Panc1 (cell line): ENCODE results near the gene CAP1. TPM values are rescaled to one million over a fixed set of nuclear protein-coding genes. Genes with fewer than 3 reads are reported as not detected.

Experiments used
- ATAC-seq: fragments of 200-7000 bp; cut with Tn5 transposase; 2 replicates; pipeline ENCODE4 v1.9.1; 2020; ENCODE audit warnings: mild to moderate bottlenecking, moderate library complexity
- BruUV-seq: library from RNA; stranded (reverse); fragments of 400-500 nt; replicated peaks from 2 replicates; lab custom pipeline; 2021; lab: Mats Ljungman, UMichigan
- CTCF ChIA-PET: fragments of 300-600 bp; sonication (Branson Sonifier 250); formaldehyde crosslinking; loops from one replicate; lab custom pipeline; 2022; ENCODE audit warnings: antibody characterized with exemption; lab: Charles Lee
- POLR2A ChIA-PET: fragments of 300-600 bp; sonication (Branson Sonifier 250); formaldehyde crosslinking; loops from one replicate; lab custom pipeline; 2022; ENCODE audit warnings: antibody characterized with exemption; lab: Charles Lee
- DNase-seq: peaks from one replicate; pipeline ENCODE4 v3.0.0-alpha.2; 2010; ENCODE audit warnings: low read depth, low spot score
- H3K27ac ChIP-seq: 2 replicates; pipeline ENCODE4 v1.5.1; 2011; ENCODE audit warnings: mild to moderate bottlenecking, low read length, inconsistent platforms
- H3K27me3 ChIP-seq: fragments of 200-500 bp; sonication (Bioruptor generic); 2 replicates; pipeline ENCODE4 v1.6.0; 2014; ENCODE audit warnings: low read length, inconsistent platforms; ENCODE audit not compliant: control insufficient read depth, insufficient read depth
- H3K36me3 ChIP-seq: fragments of 200-500 bp; sonication (Bioruptor generic); 2 replicates; pipeline ENCODE4 v1.5.1; 2014; ENCODE audit warnings: inconsistent platforms, mild to moderate bottlenecking, low read length, moderate library complexity; ENCODE audit not compliant: control insufficient read depth, insufficient read depth
- H3K4me1 ChIP-seq: 2 replicates; pipeline ENCODE4 v1.5.1; 2011; ENCODE audit warnings: inconsistent platforms, mild to moderate bottlenecking, low read length, moderate library complexity; ENCODE audit not compliant: control insufficient read depth, insufficient read depth
- H3K4me3 ChIP-seq, 2 experiments: 2 replicates each; pipeline ENCODE4 v1.5.1; 2011 to 2012; ENCODE audit warnings: low read depth in 2 of 2, low read length in 2 of 2, mild to moderate bottlenecking in 2 of 2, inconsistent platforms in 1 of 2, moderate library complexity in 1 of 2
- H3K9me3 ChIP-seq: fragments of 200-500 bp; sonication (Bioruptor generic); 2 replicates; pipeline ENCODE4 v1.5.1; 2014; ENCODE audit warnings: low read depth, mild to moderate bottlenecking, inconsistent platforms, low read length, moderate library complexity; ENCODE audit not compliant: control insufficient read depth, insufficient read depth
- POLR2AphosphoS5 ChIP-seq: IDR thresholded peaks from 2 replicates; pipeline ENCODE4 v1.6.1; 2012; ENCODE audit warnings: mild to moderate bottlenecking, low read depth, low read length, moderate library complexity
- SIN3A ChIP-seq: IDR thresholded peaks from 2 replicates; pipeline ENCODE4 v1.6.1; 2012; ENCODE audit warnings: low read depth, mild to moderate bottlenecking, low read length, moderate library complexity, borderline replicate concordance; ENCODE audit not compliant: insufficient read depth
- TCF7L2 ChIP-seq: IDR thresholded peaks from 2 replicates; pipeline ENCODE4 v1.6.1; 2011; ENCODE audit warnings: mild to moderate bottlenecking, low read depth, low read length, inconsistent platforms
- in situ Hi-C: cut with HindIII; loops from 2 replicates; pipeline ENCODE4 v1.10.0; 2016; ENCODE audit warnings: low sequenced_read_pairs, low pct_unique_long_range_greater_than_20kb
- intact Hi-C: fragments of 100-400 bp; cut with micrococcal nuclease; formaldehyde crosslinking; loops from one replicate; pipeline ENCODE4 v1.10.0; 2022; ENCODE audit not compliant: unreplicated experiment
- total RNA-seq: library from RNA; stranded (reverse); gene quantifications from one replicate; pipeline ENCODE4 v1.2.1, GENCODE V29; 2021; ENCODE audit not compliant: unreplicated experiment
- TF ChIP-seq, protein P1 (sequence below): fragments of 450-650 bp; IDR thresholded peaks from 2 replicates; pipeline ENCODE4 v1.5.1; 2017; ENCODE audit warnings: mild to moderate bottlenecking
- TF ChIP-seq, protein P2 (sequence below), 2 experiments: IDR thresholded peaks; 2 replicates each; pipeline ENCODE4 v1.6.1; 2011 to 2012; ENCODE audit warnings: low read depth in 2 of 2, control low read depth in 1 of 2, low read length in 1 of 2, mild to moderate bottlenecking in 1 of 2, moderate library complexity in 1 of 2; ENCODE audit not compliant: insufficient read depth in 1 of 2

The CAP1 gene
- total RNA-seq, 1 experiment from 2014 or later: 463 TPM

DNA sequence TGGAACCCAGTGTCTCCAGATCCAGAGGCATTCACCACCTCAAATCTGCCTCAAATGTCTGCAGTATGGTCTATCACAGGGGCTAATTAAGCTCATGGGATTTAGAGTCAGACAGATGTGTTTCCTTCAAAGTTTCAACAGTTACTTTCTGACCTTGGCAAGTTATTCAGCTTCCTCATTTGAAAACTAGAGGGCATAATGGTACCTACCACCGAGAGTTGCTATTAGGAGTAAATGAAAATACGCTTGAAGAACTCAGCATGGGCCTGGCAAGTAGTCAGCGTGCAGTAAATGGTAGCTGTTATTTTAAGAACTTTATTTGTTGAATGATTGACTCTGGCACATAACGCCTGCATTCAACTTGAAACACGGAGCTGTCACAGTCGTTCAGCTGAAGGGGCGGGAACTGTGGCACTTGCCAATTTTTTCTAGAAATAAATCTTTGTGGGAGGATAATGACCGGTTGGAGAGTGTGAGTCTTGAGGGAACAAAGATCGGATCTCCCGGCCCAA is 1.2 kb upstream of the CAP1 start:
- POLR2A ChIA-PET: interaction anchor here (0.6 kb wide), 2 partner anchors 47 to 125 kb away, joined by 3 to 9 read pairs; no protein-coding TSS in a partner anchor
- in situ Hi-C loops: no loop called here
- TSS peak; percentile 96 for BruUV-seq

DNA sequence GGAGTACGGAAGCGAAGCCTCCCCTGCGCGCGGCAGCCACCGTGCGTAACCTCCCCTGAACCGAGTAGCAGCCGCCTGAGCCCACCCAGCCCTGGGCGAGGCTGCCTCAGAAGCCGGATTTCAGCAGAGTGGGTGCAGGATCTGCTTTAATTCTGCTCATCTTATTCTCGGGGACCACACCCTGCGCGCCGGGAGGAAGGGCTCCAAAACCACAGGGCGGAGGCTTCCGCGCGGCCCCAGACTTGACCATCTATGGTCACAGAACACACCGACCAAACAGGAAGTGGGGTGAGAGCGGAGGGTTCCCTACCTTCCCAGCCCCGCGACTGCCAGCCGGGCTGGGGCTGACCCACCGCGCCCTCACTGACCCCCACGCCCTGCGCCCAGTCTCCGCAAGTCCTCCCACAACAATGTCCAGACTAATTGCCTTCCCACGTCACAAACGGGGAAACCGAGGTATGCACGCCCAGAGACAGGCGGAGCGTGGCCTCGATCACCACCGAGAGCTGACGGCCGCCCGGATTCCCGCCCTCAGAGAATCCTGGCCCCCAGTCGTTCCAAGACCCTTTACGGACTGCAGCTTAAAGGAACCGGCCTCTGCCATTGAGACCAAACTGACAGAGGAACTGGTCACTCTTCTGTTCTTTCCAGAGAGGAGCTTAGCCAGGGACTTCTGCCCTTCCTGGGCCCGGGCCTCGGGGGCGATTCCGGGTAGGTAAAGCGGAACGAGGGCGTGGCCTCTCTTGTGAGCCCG is 595 bp upstream of the CAP1 start:
- Histone ChIP-seq H3K9me3 (no peaks in the 10 kb centered on the region), H3K4me3 (peak overlapping the region; percentile 96 to 100), H3K4me1 (peaks cover 20% of the 10 kb centered on the region), H3K36me3 (peaks cover 9% of the 10 kb centered on the region; the same call in 1 of the 2 replicates), H3K27me3 (no peaks in the 10 kb centered on the region), H3K27ac (peak overlapping the region; percentile 98)
- TF ChIP-seq POLR2AphosphoS5 (peak; percentile 78), SIN3A (0 out of 2 replicates have a peak, but pooled peaks have one; percentile 57), TCF7L2 (no peak)
- TF ChIP-seq, protein P1, sequence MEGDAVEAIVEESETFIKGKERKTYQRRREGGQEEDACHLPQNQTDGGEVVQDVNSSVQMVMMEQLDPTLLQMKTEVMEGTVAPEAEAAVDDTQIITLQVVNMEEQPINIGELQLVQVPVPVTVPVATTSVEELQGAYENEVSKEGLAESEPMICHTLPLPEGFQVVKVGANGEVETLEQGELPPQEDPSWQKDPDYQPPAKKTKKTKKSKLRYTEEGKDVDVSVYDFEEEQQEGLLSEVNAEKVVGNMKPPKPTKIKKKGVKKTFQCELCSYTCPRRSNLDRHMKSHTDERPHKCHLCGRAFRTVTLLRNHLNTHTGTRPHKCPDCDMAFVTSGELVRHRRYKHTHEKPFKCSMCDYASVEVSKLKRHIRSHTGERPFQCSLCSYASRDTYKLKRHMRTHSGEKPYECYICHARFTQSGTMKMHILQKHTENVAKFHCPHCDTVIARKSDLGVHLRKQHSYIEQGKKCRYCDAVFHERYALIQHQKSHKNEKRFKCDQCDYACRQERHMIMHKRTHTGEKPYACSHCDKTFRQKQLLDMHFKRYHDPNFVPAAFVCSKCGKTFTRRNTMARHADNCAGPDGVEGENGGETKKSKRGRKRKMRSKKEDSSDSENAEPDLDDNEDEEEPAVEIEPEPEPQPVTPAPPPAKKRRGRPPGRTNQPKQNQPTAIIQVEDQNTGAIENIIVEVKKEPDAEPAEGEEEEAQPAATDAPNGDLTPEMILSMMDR: no peak
- TF ChIP-seq, protein P2, sequence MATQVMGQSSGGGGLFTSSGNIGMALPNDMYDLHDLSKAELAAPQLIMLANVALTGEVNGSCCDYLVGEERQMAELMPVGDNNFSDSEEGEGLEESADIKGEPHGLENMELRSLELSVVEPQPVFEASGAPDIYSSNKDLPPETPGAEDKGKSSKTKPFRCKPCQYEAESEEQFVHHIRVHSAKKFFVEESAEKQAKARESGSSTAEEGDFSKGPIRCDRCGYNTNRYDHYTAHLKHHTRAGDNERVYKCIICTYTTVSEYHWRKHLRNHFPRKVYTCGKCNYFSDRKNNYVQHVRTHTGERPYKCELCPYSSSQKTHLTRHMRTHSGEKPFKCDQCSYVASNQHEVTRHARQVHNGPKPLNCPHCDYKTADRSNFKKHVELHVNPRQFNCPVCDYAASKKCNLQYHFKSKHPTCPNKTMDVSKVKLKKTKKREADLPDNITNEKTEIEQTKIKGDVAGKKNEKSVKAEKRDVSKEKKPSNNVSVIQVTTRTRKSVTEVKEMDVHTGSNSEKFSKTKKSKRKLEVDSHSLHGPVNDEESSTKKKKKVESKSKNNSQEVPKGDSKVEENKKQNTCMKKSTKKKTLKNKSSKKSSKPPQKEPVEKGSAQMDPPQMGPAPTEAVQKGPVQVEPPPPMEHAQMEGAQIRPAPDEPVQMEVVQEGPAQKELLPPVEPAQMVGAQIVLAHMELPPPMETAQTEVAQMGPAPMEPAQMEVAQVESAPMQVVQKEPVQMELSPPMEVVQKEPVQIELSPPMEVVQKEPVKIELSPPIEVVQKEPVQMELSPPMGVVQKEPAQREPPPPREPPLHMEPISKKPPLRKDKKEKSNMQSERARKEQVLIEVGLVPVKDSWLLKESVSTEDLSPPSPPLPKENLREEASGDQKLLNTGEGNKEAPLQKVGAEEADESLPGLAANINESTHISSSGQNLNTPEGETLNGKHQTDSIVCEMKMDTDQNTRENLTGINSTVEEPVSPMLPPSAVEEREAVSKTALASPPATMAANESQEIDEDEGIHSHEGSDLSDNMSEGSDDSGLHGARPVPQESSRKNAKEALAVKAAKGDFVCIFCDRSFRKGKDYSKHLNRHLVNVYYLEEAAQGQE (IDR thresholded peaks at IDR 0.05; ENCODE audit: insufficient read depth in 1 of 2, low read depth in 2 of 2, low read length in 1 of 2): no peak
- peak; percentile 85 for ATAC-seq
- CTCF ChIA-PET: no interaction called here
- in situ Hi-C loops: no loop called here
- peak; percentile 73 for DNase-seq
- POLR2A ChIA-PET: interaction anchor here (0.6 to 0.7 kb wide), 6 partner anchors 36 to 302 kb away, joined by 3 to 9 read pairs (median 4); no protein-coding TSS in a partner anchor
- BruUV-seq: no TSS peak
- intact Hi-C loops: loop anchor here (10.0 kb wide), 1 partner anchor 65 kb away; no protein-coding TSS in a partner anchor

More for the DNA sequence above, 1.2 kb upstream of the CAP1 start:
- intact Hi-C loops: loop anchor here (10.0 kb wide), 1 partner anchor 64 kb away; no protein-coding TSS in a partner anchor
- Histone ChIP-seq H3K36me3 (peaks cover 9% of the 10 kb centered on the region; the same call in 1 of the 2 replicates), H3K27ac (peak overlapping the region; percentile 98), H3K4me1 (peaks cover 20% of the 10 kb centered on the region), H3K27me3 (no peaks in the 10 kb centered on the region), H3K9me3 (no peaks in the 10 kb centered on the region), H3K4me3 (peak overlapping the region; percentile 96 to 100)
- no peak for ATAC-seq
- CTCF ChIA-PET: interaction anchor here (0.5 to 0.6 kb wide), 2 partner anchors 238 to 1322 kb away, joined by 3 read pairs; partner anchors contain the start of gene FOXO6
- TF ChIP-seq SIN3A: 0 out of 2 replicates have a peak, but pooled peaks have one; percentile 2
- TF ChIP-seq, protein P1: no peak
- DNase-seq: peak; percentile 41
